BLaER1 treated with 17β-estradiol and CSF1 and Interleukin-3, amounts not matched to agents 10 nM and 100 nM (cell line): ENCODE results near the gene SPEM3.
"Not testable (repeated sequence)": the region's sequence is repeated elsewhere in the genome, so short reads cannot be mapped to it uniquely, and the experiment has no call there.

Experiments
- H3K27ac ChIP-seq, 11 experiments: shearing (Covaris generic); formaldehyde crosslinking; 2 replicates each; pipeline ENCODE4 v1.8.1; 2022
- H3K27me3 ChIP-seq, 11 experiments: shearing (Covaris generic); formaldehyde crosslinking; 2 replicates each; pipeline ENCODE4 v1.8.1; 2022
- H3K36me3 ChIP-seq, 11 experiments: shearing (Covaris generic); formaldehyde crosslinking; 2 replicates each; pipeline ENCODE4 v1.8.1; 2022
- H3K4me1 ChIP-seq, 10 experiments: shearing (Covaris generic); formaldehyde crosslinking; 2 replicates each; pipeline ENCODE4 v1.8.1; 2022
- H3K4me2 ChIP-seq, 11 experiments: shearing (Covaris generic); formaldehyde crosslinking; 2 replicates each; pipeline ENCODE4 v1.8.1; 2022
- H3K4me3 ChIP-seq, 10 experiments: shearing (Covaris generic); formaldehyde crosslinking; 2 replicates each; pipeline ENCODE4 v1.8.1; 2022
- H3K9ac ChIP-seq, 11 experiments: shearing (Covaris generic); formaldehyde crosslinking; 2 replicates each; pipeline ENCODE4 v1.8.1; 2022
- H3K9me3 ChIP-seq, 11 experiments: shearing (Covaris generic); formaldehyde crosslinking; replicated peaks in 1 of 11; 2 replicates each; pipeline ENCODE4 v1.8.1; 2022
- H4K20me1 ChIP-seq, 11 experiments: shearing (Covaris generic); formaldehyde crosslinking; 2 replicates each; pipeline ENCODE4 v1.8.1; 2022
- Cebpa-rat ChIP-seq, 11 experiments: shearing (Covaris generic); IDR thresholded peaks; 2 replicates each; pipeline ENCODE4 v1.8.1; 2022

The SPEM3 gene

GRCh38 chr17:7475764-7476422 is 47.2 kb downstream of the SPEM3 start:
- H3K27ac ChIP-seq: peak overlapping the region in 6 of 11 experiments; percentile 10 to 32 (median 17); a peak in 8 of 22 replicates
- peaks cover 0 to 19% (median 7%) of the 10 kb centered on the region in 11 experiments; a peak in 7 of 22 replicates for H3K36me3 ChIP-seq
- H3K4me1 ChIP-seq: peaks cover 56 to 72% (median 66%) of the 10 kb centered on the region in 10 experiments
- H3K9ac ChIP-seq: peak overlapping the region in 5 of 11 experiments; percentile 3 to 99 (median 25); a peak in 2 of 22 replicates
- H3K4me3 ChIP-seq: no peak overlapping the region
- H3K4me2 ChIP-seq: peak overlapping the region; percentile 88 to 96 (median 95); a peak in 20 of 22 replicates
- TF ChIP-seq Cebpa-rat (IDR thresholded peaks at IDR 0.05): no peak
- peaks cover 31 to 76% (median 59%) of the 10 kb centered on the region in 11 experiments; a peak in 20 of 22 replicates for H4K20me1 ChIP-seq
- H3K9me3 ChIP-seq: no peaks in the 10 kb centered on the region
- H3K27me3 ChIP-seq: no peaks in the 10 kb centered on the region

- Histone ChIP-seq H4K20me1 (peaks cover 31 to 70% (median 53%) of the 10 kb centered on the region in 11 experiments; a peak in 20 of 22 replicates), H3K4me1 (peaks cover 61 to 74% (median 70%) of the 10 kb centered on the region in 10 experiments), H3K27ac (peak overlapping the region in 5 of 11 experiments; percentile 10 to 25 (median 14); a peak in 4 of 22 replicates), H3K4me3 (no peak overlapping the region; a peak in 1 of 20 replicates), H3K9ac (peak overlapping the region in 4 of 11 experiments; percentile 3 to 99 (median 50); a peak in 3 of 22 replicates), H3K9me3 (no peaks in the 10 kb centered on the region), H3K36me3 (peaks cover 0 to 19% (median 7%) of the 10 kb centered on the region in 11 experiments; a peak in 7 of 22 replicates), H3K27me3 (no peaks in the 10 kb centered on the region), H3K4me2 (peak overlapping the region; percentile 88 to 96 (median 95); a peak in 21 of 22 replicates)
- no peak for TF ChIP-seq Cebpa-rat (IDR thresholded peaks at IDR 0.05)
Measured at GRCh38 chr17:7476494-7476893, 47.8 kb downstream of the SPEM3 start.

- Histone ChIP-seq H4K20me1 (peaks cover 31 to 65% (median 48%) of the 10 kb centered on the region in 11 experiments; a peak in 19 of 22 replicates), H3K36me3 (peaks cover 0 to 19% (median 7%) of the 10 kb centered on the region in 11 experiments; a peak in 7 of 22 replicates), H3K4me1 (peaks cover 61 to 74% (median 70%) of the 10 kb centered on the region in 10 experiments), H3K27me3 (no peaks in the 10 kb centered on the region), H3K4me3 (peak overlapping the region in 3 of 10 experiments; percentile 94 to 97 (median 96); a peak in 6 of 20 replicates), H3K27ac (peak overlapping the region in 2 of 11 experiments; percentile 40 to 93; a peak in 2 of 22 replicates), H3K4me2 (peak overlapping the region; percentile 88 to 96 (median 95)), H3K9me3 (no peaks in the 10 kb centered on the region), H3K9ac (peak overlapping the region in 8 of 11 experiments; percentile 91 to 99 (median 95); a peak in 7 of 22 replicates)
- no peak for TF ChIP-seq Cebpa-rat (IDR thresholded peaks at IDR 0.05)
Measured at GRCh38 chr17:7476951-7477350, 48.3 kb downstream of the SPEM3 start.

- H4K20me1 ChIP-seq: peaks cover 31 to 58% (median 47%) of the 10 kb centered on the region in 11 experiments; a peak in 19 of 22 replicates
- H3K9me3 ChIP-seq: no peaks in the 10 kb centered on the region
- peaks cover 0 to 19% (median 7%) of the 10 kb centered on the region in 11 experiments; a peak in 7 of 22 replicates for H3K36me3 ChIP-seq
- peak overlapping the region; percentile 88 to 96 (median 95) for H3K4me2 ChIP-seq
- peak overlapping the region; percentile 84 to 97 (median 92); a peak in 19 of 20 replicates for H3K4me3 ChIP-seq
- peak overlapping the region in 8 of 11 experiments; percentile 17 to 97 (median 92); a peak in 14 of 22 replicates for H3K27ac ChIP-seq
- no peaks in the 10 kb centered on the region for H3K27me3 ChIP-seq
- TF ChIP-seq Cebpa-rat (IDR thresholded peaks at IDR 0.05): no peak
- peak overlapping the region; percentile 91 to 99 (median 95); a peak in 21 of 22 replicates for H3K9ac ChIP-seq
- H3K4me1 ChIP-seq: peaks cover 61 to 74% (median 70%) of the 10 kb centered on the region in 10 experiments
Measured at GRCh38 chr17:7477392-7478275, 49.0 kb downstream of the SPEM3 start.

- Histone ChIP-seq H3K27me3 (no peaks in the 10 kb centered on the region), H3K4me1 (peaks cover 67 to 78% (median 71%) of the 10 kb centered on the region in 10 experiments), H4K20me1 (peaks cover 31 to 52% (median 44%) of the 10 kb centered on the region in 11 experiments; a peak in 19 of 22 replicates), H3K27ac (peak overlapping the region; percentile 91 to 97 (median 93)), H3K4me3 (peak overlapping the region; percentile 84 to 97 (median 92)), H3K9me3 (no peaks in the 10 kb centered on the region), H3K9ac (peak overlapping the region; percentile 91 to 99 (median 95)), H3K36me3 (peaks cover 0 to 19% (median 4%) of the 10 kb centered on the region in 11 experiments; a peak in 7 of 22 replicates), H3K4me2 (peak overlapping the region; percentile 88 to 96 (median 95))
- TF ChIP-seq Cebpa-rat (IDR thresholded peaks at IDR 0.05): no peak
Measured at GRCh38 chr17:7478276-7479212, 49.9 kb downstream of the SPEM3 start.

GRCh38 chr17:7479213-7480088 is 50.8 kb downstream of the SPEM3 start, which contains the start of gene ZBTB4:
ZBTB4 (minus strand) TSS chr17:7479631; CDS start chr17:7466801, 12,830 bp downstream.
- Histone ChIP-seq H4K20me1 (peaks cover 28 to 43% (median 38%) of the 10 kb centered on the region in 11 experiments; a peak in 19 of 22 replicates), H3K9ac (peak within 1 kb of the TSS; percentile 91 to 99 (median 95)), H3K9me3 (no peaks in the 10 kb centered on the region), H3K4me2 (peak within 1 kb of the TSS; percentile 88 to 98 (median 95)), H3K27ac (peak within 1 kb of the TSS; percentile 91 to 97 (median 93)), H3K4me3 (peak within 1 kb of the TSS; percentile 84 to 97 (median 92)), H3K36me3 (peaks cover 0 to 11% (median 1%) of the 10 kb centered on the region in 11 experiments; a peak in 6 of 22 replicates), H3K27me3 (no peaks in the 10 kb centered on the region), H3K4me1 (peaks cover 67 to 78% (median 71%) of the 10 kb centered on the region in 10 experiments)
- no peak for TF ChIP-seq Cebpa-rat (IDR thresholded peaks at IDR 0.05)

- peak overlapping the region; percentile 91 to 99 (median 95) for H3K9ac ChIP-seq
- no peak for TF ChIP-seq Cebpa-rat (IDR thresholded peaks at IDR 0.05)
- H3K27ac ChIP-seq: peak overlapping the region; percentile 91 to 97 (median 93)
- H3K4me3 ChIP-seq: peak overlapping the region; percentile 84 to 97 (median 92)
- H3K36me3 ChIP-seq: peaks cover 0 to 11% (median 0%) of the 10 kb centered on the region in 11 experiments; a peak in 3 of 22 replicates
- no peaks in the 10 kb centered on the region for H3K9me3 ChIP-seq
- H3K4me1 ChIP-seq: peaks cover 66 to 73% (median 69%) of the 10 kb centered on the region in 10 experiments
- peaks cover 31 to 42% (median 37%) of the 10 kb centered on the region in 11 experiments for H4K20me1 ChIP-seq
- no peaks in the 10 kb centered on the region for H3K27me3 ChIP-seq
- H3K4me2 ChIP-seq: peak overlapping the region; percentile 82 to 98 (median 95)
Measured at GRCh38 chr17:7480089-7480384, 51.4 kb downstream of the SPEM3 start.

- Histone ChIP-seq H3K4me1 (peaks cover 62 to 72% (median 71%) of the 10 kb centered on the region in 10 experiments), H3K27ac (peak within 1 kb of the TSS; percentile 97 to 100 (median 99); a peak in 21 of 22 replicates), H3K4me3 (peak within 1 kb of the TSS; percentile 81 to 97 (median 92); a peak in 15 of 20 replicates), H3K4me2 (peak within 1 kb of the TSS; percentile 85 to 98 (median 95)), H3K9ac (peak within 1 kb of the TSS; percentile 93 to 100 (median 98); a peak in 21 of 22 replicates), H4K20me1 (peaks cover 37 to 42% (median 39%) of the 10 kb centered on the region in 11 experiments)
- not testable (repeated sequence) for H3K9me3 ChIP-seq, H3K27me3 ChIP-seq, H3K36me3 ChIP-seq
Measured at GRCh38 chr17:7481275-7481674, 52.6 kb downstream of the SPEM3 start, which contains the start of gene SLC35G6. SLC35G6 (plus strand) TSS chr17:7481446; CDS start chr17:7481517, 71 bp downstream.

GRCh38 chr17:7481842-7482741 is 53.4 kb downstream of the SPEM3 start:
- Histone ChIP-seq H3K4me1 (peaks cover 62 to 72% (median 71%) of the 10 kb centered on the region in 10 experiments), H3K4me2 (peak overlapping the region; percentile 85 to 98 (median 95)), H3K36me3 (peaks cover 0 to 16% (median 4%) of the 10 kb centered on the region in 11 experiments; a peak in 12 of 22 replicates), H3K4me3 (peak overlapping the region in 8 of 10 experiments; percentile 69 to 85 (median 79); a peak in 11 of 20 replicates), H3K9ac (peak overlapping the region; percentile 87 to 100 (median 98); a peak in 19 of 22 replicates), H4K20me1 (peaks cover 37 to 42% (median 39%) of the 10 kb centered on the region in 11 experiments), H3K27ac (peak overlapping the region; percentile 97 to 100 (median 99))
- not testable (repeated sequence) for H3K27me3 ChIP-seq, H3K9me3 ChIP-seq
